Glomerular visceral epithelial cell (primary cell): ENCODE results near the gene DOC2B.
"Not testable (repeated sequence)": the region's sequence is repeated elsewhere in the genome, so short reads cannot be mapped to it uniquely, and the experiment has no call there.

Experiments
- DNase-seq: peaks from one replicate; pipeline ENCODE4 v3.0.0-alpha.2; 2016; ENCODE audit errors: extremely low spot score

The DOC2B gene

DNA sequence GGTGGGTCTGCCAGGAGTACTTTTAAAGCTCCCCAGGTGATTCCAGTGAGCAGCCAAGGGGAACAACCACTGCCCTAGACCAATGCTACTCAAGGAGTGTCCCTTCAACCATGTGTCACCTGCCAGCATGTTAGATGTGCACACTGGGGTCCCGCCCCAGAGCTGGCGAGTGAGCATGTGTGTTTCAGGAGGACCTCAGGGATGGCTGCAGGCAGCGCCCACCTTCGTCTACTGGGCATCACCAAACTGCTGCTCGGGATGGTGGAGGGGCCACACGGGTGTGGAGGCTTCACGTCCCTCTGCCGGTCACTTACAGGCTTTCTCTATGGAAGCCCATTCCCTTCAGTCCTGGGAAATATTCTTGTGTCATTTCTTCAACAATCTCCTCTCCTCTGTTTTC, 29.0 kb upstream of the DOC2B start:
- no peak for DNase-seq

DNA sequence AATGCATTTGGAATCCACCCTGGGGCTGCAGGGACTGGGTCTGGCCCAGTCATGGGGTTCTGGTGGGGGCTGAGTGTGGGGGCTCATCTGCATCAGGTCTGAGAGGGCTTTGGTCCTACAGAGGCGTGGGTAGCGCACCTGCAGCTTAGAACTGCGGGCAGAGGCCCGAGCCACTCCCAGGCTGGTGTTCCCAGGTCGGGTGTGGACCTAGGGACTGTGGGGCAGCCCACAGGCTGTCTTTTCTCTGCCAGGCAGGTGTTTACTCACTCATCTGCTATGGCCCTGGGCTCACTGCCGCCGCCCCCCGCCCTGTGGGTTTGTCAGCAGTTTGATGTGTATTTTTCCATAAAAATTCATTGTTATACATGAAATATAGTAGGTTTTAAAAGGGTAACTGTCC, 27.0 kb upstream of the DOC2B start:
- DNase-seq, result no peak

DNA sequence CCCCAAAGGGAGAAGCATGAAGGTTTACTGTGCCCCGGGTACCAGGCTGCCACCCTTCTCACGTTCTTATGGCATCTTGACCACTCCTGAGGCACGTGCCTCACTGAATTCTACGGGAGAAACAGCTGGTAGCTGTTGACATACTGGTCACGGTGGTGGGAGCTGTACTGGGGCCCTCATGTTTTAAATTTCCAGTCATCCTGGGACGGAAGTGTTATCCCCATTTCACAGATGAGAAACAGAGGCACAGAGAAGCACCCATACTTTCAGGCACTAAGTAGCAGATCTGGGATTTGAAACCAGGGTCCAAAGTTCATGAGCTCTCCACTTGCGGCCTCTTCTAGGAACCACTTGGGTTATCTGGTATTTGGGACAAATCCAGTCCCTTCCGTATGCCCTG, 26.3 kb upstream of the DOC2B start:
- DNase-seq, result no peak

DNA sequence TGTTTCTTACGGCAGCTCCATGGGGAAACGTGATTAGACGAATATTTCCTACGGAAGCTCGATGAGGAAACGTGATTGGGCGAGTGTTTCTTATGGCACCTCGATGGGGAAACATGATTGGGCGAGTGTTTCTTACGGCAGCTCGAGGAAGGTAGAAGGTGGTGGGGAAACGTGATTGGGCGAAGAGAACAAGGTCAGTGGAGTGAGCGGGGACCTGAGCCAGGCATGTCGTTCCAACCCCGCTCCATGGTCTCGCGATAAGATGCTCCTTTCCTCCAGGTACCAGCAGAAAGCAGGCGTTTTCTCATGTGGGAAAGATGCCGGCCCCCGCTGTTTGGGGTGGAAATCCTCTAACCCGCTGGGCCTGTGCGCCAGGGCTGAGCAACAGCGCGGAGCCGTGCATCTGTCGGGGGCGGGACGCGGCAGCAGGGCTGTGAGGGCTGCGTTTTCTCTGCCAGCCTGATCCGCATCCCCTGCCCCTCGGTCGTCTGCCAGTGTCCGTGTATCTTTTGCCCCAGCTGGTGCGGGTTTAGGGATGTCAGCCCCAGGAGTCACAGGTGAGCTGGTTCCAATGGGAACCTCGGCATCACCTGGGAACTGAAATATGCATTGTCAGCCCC, 25.6 kb upstream of the DOC2B start:
- DNase-seq, result no peak

DNA sequence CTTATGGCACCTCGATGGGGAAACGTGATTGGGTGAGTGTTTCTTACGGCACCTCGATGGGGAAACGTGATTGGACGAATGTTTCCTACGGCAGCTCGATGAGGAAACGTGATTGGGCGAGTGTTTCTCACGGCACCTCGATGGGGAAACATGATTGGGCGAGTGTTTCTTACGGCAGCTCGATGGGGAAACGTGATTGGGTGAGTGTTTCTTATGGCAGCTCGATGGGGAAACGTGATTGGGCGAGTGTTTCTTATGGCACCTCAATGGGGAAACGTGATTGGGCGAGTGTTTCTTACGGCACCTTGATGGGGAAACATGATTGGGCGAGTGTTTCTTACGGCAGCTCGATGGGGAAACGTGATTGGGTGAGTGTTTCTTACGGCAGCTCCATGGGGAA, 25.0 kb upstream of the DOC2B start:
- DNase-seq, result not testable (repeated sequence)

DNA sequence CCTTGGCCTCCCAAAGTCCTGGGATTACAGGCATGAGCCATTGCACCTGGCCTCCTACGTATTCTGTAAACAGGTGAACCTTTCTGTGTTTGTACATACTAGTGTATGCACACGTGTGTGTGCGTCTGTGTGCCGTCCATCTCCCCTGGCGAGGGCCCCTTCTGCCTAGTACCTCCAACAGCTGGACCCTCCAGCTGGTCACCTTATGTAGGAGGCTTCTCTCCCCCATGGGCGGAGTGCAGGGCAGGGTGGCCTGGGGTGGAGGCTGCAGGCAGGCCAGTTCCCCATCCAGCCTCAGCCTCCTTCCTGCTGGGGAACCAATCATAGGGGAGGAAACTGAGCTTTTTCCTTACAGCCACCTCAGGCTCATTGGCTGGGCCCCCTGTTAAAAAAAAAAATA, 24.4 kb upstream of the DOC2B start:
- no peak for DNase-seq

DNA sequence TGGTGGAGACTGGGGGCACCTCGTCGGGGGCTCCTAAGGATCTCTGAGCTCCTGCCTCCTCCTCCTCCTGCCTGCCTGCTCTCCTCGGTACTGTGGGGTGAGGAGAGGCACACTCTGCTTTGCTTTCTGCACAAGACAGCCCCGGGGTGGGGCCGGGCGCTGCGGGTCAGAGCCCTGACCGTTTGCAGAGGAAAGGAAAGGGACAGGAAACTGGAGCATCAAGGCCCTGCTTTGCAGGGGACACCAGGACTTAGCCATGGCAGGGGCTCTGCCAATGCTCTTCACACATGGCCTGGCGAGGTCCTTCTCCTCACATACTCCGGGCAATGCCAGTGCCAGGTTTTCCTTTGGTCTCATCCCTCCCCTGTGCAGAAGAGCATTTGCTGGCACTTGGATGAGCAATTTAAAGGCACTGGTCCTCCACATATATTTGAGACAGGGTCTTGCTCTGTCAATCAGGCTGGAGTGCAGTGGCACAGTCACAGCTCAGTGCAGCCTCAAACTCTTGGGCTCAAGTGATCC, 23.8 kb upstream of the DOC2B start:
- no peak for DNase-seq

DNA sequence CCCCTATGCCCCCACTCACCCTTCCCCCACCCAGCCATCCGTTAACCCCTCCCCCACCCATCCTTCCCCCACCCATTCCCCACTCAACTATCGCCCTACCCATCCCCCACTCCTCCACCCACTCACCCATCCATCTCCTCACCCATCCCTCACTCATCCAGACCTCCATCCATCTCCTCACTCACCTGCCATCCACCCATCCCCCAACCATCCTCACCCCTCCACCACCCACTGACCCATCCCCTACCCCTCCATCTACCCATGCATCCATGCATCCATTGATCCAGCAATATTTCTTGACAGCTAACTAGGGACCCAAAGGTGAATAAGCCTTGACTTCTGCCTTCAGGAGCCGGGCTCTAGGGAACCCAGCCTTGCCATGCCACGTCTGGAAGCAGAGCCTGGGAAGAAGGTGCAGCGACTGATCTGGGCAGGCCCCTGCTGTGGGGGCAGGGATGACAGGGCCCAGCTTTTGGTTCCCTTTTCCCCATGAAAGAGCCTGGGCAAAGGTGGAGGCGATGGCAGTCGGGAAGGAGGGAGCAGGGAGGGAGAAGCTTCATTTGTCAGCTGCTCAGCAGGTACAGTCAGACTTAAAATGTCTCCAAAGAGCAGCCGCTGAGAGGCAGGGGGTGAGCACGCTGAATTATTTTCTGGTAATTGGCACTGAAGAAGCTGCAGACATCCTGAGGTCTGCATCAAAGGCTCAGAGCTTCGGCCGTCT, 23.1 kb upstream of the DOC2B start:
- DNase-seq, result no peak

DNA sequence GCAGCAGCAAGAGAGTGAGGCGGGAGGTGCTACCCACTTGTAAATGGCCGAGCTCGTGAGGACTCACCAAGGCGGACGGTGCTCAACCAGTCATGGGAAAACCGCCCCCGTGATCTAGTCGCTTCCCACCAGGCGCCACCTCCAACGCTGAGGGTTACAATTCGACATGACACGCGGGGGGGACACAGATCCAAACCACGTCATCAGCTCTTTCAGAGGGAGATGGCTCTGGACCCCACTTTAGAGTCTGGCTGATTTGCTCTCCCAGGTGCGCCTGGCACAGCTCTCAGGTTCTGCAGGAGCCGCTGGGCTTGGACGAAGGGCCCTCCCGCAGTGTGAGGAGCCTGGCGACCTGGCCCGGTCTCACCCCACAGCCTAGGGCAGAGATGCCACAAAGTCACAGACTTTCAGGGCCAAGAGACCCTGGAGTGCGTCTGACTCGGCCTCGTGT, 21.1 kb upstream of the DOC2B start:
- DNase-seq, result no peak

DNA sequence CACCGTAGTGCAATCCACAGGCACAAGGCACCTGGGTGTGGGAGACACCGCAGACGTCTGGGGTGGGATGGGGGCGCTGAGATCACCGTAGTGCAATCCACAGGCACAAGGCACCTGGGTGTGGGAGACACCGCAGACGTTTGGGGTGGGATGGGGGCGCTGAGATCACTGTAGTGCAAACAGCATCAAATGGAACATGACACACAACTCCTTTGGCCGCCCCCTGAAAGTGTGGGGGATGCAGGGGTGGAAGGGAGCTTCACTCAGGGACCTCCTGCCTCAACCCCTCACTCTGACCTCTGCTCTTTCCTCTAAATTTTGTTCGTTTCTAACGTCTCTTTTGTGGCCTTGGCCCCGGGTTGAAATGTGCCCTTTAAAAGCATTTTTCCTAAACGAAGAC, 20.3 kb upstream of the DOC2B start:
- DNase-seq, result not testable (repeated sequence)

DNA sequence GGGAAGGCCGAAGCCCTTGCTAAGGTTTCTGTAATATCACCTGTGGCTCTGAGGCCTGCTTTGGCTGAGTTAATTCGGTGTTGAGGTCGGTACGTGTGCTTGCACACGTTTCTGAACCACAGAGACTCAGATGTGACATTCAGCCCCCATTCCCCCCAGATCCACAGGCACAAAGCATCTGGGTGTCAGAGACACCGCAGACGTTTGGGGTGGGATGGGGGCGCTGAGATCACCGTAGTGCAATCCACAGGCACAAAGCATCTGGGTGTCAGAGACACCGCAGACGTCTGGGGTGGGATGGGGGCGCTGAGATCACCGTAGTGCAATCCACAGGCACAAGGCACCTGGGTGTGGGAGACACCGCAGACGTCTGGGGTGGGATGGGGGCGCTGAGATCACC, 19.8 kb upstream of the DOC2B start:
- DNase-seq, result not testable (repeated sequence)

DNA sequence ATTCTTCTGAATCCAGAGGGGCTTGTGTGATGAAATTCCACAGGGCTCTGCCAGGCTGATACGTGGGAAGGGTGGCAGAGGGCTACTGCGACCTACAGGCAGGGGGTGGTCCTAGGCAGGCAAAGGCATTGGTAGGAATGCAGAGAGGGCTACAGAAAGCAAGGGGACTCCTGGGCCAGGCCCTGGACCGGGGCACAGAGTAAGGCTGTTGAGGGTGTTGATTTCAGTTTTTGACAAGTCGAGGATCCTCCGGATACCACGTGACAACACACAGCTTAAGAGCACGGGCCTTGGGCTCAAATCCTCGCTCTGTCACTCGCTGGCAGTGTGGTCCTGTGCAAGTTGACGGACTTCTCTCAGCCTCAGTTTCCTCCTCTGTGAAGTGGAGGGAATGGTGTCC, 19.1 kb upstream of the DOC2B start:
- no peak for DNase-seq

DNA sequence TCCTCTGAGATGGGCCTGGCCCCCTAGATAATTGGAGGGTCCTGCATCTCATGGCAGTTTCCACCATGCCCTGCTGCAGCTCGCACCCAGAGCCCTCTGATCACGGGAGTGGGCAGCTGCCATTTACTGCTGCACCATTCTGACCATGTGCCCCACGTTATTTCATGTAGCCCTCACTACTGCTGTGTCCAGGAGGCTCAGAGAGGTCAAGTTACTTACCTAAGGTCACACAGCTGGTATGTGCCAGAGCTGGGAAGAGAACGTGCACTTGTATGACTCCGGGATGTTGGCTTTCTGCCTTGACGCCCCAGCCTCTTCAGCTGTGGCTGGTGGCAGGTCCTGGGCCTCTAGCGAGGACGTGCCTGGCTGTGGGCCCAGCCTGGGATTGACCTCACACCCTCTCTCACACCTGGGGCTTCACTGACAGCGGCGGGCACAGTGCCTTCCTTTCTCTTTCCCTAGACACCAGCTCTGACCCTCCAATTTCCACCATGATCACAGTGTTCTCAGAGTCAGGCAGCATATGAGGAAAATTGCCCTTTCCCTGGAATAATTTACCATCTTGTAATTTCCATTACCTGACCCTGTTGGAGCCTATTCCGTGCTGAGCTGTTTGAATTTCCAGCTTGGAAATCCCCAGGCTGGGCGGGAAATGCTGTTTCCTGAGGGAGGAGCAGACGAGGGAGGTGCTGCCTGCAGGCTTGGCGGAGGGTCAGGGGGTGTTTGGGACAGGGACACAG, 18.5 kb upstream of the DOC2B start:
- no peak for DNase-seq

DNA sequence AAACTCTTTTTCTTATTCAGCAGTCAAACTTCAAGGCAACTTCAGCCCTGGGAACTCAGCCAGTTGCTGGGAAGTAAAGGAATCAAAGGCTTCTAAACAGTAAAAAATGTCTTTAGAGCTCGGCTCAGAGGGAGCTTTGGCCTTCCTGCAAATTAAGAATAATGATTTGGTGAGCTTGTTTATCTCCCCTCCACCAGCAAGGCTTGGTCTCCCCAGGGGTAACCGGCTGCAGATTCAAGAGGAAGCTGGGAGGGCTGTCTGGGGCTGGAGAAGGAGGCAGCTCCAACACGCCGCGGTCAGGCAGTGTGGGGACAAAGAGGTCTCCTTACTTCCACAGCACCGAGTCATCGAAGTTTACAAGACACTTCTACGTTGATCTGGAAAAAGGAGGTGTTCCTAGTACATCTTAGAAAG, 17.7 kb upstream of the DOC2B start:
- no peak for DNase-seq

DNA sequence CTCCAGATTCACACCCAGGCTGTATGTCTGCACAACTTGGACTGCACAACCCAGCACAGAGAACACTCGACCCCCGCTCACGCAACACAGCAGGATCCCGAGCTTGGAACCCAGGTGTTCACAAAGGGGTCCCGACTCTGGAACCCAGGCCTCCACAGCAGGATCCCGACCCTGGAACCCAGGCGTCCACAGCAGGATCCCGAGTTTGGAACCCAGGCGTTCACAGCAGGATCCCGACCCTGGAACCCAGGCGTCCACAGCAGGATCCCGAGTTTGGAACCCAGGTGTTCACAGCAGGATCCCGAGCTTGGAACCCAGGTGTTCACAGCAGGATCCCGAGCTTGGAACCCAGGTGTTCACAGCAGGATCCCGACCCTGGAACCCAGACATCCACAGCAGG, 16.8 kb upstream of the DOC2B start:
- DNase-seq, result not testable (repeated sequence)

DNA sequence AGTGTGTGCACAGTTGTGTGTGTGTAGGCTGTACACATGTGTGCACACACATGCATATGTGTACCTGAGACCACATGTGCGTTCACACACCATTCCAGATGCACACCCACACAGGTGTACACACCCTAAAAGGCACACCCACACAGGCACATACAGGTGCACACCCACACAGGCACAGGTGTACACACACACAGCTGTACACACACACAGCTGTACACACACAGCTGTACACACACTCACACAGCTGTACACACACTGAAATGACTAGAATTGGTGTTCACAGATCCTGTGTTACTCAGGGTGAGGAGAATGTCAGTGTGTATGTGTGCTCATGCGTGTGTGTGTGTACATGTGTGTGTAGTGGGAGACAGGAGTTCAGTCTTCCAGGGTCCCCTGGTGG, 15.9 kb upstream of the DOC2B start:
- no peak for DNase-seq

DNA sequence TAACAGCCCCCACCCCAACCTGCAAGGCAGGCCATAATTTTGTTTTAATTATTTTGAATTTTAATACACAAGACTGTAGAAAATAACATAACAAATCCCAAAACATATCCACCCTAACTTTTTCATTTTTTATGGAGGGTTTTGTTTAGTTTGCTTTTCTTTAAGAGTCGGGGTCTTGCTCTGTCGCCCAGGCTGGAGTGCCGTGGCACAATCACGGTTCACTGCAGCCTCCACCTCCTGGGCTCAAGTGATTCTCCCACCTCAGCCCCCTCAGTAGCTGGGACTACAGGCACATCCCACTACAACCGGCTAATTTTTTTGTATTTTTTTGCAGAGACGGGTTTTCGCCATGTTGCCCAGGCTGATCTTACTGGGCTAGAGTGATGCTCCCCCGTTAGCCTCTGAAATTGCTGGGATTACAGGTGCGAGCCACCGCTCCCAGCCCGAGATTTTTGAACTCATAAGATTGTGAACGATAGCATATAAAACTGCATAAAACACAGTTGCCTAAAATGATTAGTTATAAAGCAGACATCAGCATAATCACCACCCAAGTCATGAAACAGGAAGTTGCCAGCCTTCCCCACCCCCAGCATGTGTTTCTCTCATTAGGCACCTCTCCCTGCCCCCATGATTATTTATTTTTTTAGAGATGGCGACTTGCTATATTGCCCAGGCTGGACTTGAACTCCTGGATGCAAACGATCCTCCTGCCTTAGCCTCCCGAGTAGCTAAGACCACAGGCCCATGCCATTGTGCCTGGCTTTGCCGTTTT, 13.6 kb upstream of the DOC2B start:
- no peak for DNase-seq

DNA sequence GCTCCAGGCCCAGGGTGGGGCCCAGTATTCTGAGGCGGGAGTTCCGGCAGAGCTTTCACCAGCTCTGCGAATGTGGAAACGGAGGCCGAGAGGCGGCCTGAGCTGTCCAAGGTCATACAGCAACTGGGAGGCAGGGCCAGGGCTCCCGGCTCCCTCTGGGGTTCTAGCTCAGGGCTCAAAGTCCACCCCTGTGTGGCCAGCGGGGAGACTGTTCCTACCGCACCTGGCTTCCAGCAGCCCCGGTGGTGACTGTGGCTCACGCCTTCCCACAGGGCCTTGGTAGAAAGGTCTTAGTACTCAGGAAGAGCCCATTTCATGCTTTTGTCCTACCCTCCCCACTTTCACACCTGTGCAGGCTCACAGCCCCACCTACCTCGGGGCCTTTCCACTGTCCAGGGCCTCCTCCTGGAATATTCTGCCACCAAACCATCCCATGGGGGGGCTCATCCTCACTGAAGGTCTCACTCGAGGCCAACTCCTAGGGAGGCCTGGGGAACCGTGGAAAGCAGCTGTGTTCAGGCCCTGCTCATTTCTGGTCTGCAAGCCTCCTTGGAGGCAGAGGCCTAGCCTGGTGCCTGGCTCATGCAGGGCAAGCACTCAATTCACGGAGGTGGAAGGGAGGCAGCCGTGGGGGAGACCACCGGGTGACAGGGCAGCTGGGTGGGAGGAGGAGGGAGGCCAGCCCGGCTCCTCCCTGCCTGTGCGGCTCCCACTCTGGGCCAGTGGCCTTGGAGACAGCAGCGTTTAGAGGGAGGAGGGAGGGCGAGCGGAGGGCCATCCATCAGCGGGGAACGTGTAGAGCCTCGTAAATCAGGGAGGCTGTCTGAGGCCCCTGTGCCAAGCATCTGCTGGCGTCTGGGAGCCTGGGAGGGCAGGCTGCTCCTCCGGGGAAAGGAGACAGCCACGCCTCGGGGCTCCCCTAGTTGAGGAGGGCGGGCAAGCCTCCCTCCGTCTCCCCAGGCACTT, 12.7 kb upstream of the DOC2B start:
- no peak for DNase-seq

DNA sequence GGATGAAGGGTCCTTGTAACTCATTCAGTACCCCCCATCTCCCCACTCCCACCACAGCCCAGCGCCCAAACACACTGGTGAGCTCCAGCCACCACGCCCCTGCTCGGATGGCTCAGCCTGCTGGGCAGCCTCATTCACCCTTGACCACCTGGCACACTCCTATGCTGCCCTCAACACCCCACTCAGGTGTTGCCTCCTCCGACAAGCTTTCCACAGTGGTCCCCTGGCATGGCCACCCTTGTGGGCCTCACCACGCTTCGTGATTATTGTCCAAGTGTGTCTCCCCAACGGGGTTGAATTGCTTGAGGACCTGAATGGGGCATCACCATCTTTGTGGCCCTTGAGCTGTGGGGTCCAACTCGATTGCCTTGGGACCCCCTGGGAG, 12.0 kb upstream of the DOC2B start:
- no peak for DNase-seq

DNA sequence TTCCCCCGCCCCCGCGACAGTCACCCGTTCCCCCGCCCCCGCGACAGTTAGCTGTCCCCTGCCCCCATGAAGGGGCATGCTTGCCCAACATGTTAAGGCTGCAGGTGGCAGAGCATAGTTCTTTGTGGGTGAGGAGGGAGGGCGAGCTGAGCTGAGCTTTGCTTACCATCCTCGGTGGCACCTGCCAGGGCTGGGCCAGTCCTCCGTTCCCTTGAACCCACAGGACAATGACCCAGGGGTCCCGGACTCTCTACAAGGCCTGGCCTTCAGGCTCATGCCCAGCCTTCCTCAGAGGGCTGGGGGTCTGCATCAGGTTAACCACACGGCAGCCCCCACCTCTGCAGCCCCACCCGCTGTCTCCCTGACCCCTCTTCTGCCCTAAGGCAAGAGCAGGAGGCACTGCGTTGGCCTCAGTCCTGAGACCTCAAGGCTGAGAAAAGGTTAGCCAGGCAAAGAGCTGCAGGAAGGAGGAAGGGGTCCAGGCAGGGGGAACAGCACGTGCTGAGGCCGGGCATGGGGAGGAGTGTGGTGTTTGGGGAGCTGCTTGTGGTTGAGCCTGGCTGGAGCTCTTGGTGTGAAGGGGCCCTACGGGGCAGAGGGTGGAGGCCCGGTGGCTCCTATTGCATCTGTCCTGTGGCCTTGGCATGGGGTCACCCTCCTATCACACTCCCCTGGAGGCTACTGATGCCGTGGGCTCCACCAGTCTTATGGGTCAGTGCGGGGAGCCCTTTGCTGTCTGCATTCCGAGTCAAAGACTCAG, 11.4 kb upstream of the DOC2B start:
- DNase-seq, result no peak
